ENCODE measurements around the gene COA8.
"Not testable (repeated sequence)": the region's sequence is repeated elsewhere in the genome, so short reads cannot be mapped to it uniquely, and the experiment has no call there.

Gene COA8

GRCh38 chr14:103562429-103563225 is at the start of gene COA8, which contains the start of gene BAG5:
COA8 (plus strand) TSS chr14:103562960; CDS start chr14:103563002, 42 bp downstream.
BAG5 (minus strand) TSS chr14:103562657; CDS start chr14:103561164, 1,493 bp downstream.
- DNase-seq (ENCODE audit: low read depth in 2 of 2) = peak; percentile 68 to 75

- DNase-seq (ENCODE audit: low read depth in 2 of 2) = no peak
Observed at GRCh38 chr14:103514596-103515421, 48.0 kb upstream of the COA8 start.

GRCh38 chr14:103516426-103517173 is 46.2 kb upstream of the COA8 start:
- no peak for DNase-seq (ENCODE audit: low read depth in 2 of 2)

DNA sequence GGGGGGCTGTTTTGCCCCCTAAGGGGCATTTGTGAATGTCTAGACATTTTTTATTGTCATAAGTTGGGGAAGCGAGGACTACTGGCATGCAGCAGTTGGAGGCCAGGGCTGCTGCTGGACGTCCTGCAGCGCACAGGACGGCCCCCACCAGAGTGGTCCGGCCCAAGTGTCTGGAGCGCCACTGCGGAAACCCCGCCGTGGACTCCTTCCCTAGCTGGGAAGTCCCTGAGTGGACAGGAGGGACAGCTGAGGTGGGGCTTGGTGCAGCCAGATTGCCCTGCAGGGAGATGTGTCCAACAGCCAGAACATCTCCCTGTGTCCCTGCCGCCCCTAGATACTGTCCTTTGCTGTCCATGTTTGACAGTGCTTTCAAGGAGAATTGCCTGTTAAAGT is 45.6 kb upstream of the COA8 start:
- DNase-seq (ENCODE audit: low read depth in 2 of 2) = no peak

- DNase-seq (ENCODE audit: low read depth in 2 of 2) = no peak
Observed at GRCh38 chr14:103517721-103518421, 44.9 kb upstream of the COA8 start.

DNA sequence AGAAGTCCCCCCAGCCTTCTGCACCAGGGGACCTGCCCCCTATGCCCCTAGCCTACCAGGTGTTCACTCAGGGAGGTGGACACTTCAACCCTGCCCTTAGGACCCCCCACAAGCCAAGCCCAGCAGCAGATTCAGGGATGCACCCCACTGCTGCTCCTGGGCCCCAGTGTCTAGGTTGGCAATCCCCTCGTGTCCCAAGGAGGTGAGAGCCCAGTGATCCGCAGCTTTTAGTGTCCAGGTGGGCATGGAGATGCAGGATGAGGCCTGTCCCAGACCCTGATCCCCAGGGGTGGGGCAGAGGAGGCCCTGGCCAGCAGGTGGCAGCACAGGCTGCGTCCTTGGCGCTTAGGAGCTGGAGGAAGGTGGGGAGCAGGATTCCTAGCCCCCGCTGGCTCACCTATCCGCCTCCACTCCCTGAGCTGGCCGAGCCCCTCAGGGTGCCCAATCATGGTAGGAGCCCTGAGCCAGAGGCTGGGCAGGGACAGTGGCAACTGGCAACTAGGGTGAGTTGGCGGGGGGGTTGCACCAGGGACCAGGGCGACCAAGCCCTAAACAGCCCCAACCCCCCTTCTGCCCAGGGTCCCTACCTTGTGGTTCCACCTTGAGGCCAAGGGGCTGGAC is 44.2 kb upstream of the COA8 start:
- no peak for DNase-seq (ENCODE audit: low read depth in 2 of 2)

DNA sequence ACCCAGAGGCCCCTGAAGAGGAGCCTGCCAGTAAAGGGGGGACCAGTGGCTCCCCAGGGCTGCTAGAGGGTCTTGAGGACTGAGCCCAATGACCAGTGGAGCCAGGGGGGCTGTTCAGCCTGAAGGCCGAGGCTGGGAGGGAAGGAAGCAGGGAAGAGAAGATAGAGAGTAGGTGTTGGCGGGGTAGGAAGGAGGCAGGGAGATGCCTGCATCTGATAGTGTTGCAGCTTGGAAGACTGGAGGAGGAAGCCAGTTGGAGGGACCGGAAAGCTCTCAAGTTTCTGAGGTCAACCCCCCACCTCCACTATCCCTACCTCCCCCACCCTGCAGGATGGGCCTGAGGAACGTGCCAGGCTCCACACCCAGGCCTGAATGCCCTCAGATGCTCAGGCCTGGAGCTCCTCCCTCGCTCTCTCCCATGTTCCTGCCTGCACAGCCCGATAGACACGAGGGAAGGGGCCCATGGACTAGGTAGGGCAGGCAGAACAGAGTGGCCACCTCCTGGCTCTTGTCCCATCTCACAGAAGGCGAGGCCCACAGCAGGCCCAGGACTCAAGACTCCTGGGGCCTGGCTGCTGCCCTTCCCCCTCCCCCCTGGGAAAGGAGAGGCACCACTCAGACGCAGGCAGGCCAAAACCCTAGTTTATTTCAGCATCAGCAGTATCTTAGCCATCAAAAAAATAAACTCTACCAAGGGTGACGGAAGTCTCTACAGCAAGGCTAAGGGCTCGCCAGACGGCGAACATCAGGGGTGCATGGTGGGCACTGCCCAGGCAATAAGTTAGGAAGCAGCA is 43.5 kb upstream of the COA8 start:
- no peak for DNase-seq (ENCODE audit: low read depth in 2 of 2)

DNA sequence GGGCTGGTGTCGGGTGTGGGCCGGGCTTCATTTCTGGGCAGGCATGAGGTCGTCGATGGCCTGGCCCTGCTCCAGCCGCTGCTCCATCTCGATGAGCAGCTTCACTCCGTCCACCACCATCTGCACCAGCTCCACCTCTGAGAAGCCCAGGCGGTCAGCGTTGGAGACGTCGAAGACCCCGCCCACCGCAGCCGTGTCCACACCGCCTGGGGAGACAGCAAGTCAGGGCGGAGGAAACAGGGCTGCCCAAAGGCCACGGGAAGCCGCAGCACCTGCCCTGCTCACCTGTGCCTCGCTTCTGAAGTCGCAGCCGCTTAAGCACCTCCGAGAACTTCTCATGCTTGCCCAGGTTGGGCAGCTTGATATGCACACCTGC is 42.9 kb upstream of the COA8 start:
- DNase-seq (ENCODE audit: low read depth in 2 of 2) = no peak

GRCh38 chr14:103520269-103520656 is 42.5 kb upstream of the COA8 start:
- DNase-seq (ENCODE audit: low read depth in 2 of 2) = no peak

DNA sequence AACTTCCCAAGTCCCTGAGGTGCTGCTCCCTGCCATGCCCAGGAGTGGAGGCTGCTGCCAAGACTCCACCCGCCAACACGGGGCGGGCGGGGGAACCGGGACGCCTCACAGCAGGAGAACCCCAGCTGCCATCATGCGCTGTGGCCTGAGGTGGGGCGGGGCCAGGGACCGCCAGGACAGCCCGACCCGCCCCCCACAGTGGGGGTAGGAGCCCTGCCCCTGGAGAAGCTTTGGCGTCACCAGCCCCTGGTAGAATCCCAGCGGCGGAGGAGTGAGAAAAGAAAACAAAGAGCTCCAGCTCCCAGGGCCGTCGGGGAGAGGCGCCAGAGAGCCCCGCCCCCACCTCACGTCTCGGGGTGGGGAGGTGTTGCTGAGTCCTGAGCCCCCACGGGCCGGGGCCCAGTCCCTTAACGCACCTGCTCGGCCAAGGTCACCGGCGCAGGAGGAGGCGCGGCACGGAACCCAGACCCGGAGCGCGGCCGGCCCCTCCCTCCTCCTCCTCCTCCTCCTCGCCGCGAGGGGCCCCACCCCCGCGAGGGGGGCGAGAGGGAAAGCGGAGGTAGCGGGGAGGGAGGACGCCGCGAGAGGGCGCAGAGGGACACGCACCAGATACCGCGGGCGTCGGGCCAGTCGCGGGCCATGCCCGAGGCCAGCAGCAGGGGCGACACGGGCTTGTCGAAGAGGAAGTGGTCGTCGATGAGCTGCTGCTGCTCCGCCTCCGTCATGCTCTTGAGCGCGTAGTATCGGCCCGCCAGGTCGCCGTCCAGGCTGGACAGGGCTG is 41.9 kb upstream of the COA8 start:
- peak; percentile 35 to 51 for DNase-seq (ENCODE audit: low read depth in 2 of 2)

DNA sequence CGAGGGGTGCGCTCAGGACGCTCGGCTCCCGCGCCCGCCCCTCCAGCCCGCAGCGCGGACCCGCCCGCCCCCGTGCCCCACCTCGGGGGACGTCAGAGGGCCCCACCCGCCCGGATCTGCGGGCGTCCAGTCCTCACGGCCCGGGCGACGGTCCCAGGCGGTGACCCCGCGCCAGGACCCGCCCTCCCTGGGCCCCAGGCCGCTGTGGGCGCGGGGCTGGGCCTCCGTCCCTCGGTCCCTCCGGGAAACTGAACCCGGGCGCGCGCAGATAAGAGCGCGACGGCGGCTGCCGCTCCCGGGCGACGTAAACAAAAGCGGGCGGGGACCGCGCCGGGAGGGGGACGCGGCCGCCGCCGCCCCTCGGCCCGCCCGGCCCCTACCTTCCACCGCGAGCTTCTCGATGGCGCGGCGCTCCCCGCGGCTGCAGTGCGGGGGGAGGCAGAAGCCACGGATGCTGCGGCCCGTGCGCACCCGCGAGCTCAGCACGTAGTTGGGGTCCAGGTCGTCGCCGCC is 41.3 kb upstream of the COA8 start:
- no peak for DNase-seq (ENCODE audit: low read depth in 2 of 2)

DNA sequence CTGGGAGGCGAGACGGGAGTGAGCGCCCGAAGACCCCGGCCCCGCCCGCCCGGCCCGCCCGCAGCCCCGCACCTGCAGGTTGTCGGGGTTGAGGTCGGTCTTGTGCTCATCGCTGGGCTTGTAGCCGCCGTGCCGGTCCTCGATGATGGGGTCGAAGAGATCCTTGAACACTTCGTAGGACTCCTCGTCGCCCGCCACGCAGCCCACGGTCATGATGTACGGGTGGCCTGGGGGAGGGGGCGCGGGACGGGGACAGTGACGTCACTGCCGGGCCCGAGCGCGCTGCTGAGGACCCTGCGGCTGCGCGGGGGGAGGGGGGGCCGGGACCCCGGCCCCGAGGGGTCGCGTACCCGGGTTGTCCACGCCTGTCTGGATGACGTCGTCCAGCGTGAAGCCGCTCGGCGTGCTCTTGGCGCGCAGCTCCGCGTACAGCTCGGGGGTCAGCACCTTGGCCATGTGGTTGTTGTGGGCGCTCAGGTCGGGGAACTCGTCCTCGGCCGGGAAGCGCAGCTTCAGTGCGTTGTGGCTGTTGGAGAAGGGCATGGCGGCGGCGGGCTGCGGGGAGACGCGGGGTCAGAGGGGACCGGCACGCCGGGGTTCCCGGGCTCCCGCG is 40.7 kb upstream of the COA8 start:
- DNase-seq (ENCODE audit: low read depth in 2 of 2) = no peak

GRCh38 chr14:103522649-103523574 is 39.8 kb upstream of the COA8 start, which contains the start of gene CKB:
CKB (minus strand) TSS chr14:103522830; CDS start chr14:103522493, 337 bp downstream.
- no peak for DNase-seq (ENCODE audit: low read depth in 2 of 2)

- no peak for DNase-seq (ENCODE audit: low read depth in 2 of 2)
Observed at GRCh38 chr14:103523575-103523954, 39.2 kb upstream of the COA8 start.

DNA sequence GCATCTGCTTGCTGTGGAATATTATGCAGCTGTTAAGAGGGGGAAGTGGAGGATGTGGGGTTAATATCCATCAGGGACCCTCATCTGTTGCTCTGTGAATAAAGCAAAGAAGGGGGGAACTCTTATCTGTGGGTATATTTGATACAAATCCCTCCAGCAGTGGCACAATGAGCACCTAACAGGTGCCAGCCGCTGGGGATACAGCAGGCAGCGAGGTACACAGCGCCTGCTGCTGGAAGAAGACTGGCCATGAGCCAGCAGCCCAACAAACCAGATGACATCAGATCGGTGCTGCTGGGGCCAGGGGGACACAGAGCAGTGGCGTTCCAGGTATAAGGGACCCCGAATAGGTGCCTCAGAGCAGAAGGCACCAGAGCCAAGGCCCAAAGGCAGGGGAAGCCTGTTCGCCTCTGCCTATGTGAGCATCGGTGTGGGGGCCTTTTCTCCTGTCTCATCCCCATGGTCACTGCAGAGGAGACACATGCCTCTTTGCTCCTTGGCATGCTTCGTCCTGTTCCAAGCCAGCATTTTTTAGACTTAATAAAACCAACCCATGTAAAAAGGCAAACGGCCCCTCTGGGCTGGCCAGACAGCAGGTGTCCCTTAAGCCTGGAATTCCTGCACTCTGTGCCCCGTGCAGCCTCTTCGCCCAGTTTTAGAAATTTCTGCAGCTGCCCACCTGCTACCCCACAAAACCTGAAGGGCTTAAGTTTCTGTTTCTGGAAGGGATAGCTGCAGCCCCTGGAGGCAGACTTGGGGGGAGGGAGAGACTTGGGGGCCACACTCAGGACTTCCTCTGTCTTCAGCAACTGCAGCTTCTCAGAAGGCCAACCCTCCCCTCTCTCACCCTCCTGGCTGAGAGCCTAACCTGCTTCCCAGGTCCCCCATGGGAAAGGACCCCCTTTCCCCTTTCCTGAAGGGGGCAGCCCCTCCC is 38.5 kb upstream of the COA8 start:
- DNase-seq (ENCODE audit: low read depth in 2 of 2) = no peak

DNA sequence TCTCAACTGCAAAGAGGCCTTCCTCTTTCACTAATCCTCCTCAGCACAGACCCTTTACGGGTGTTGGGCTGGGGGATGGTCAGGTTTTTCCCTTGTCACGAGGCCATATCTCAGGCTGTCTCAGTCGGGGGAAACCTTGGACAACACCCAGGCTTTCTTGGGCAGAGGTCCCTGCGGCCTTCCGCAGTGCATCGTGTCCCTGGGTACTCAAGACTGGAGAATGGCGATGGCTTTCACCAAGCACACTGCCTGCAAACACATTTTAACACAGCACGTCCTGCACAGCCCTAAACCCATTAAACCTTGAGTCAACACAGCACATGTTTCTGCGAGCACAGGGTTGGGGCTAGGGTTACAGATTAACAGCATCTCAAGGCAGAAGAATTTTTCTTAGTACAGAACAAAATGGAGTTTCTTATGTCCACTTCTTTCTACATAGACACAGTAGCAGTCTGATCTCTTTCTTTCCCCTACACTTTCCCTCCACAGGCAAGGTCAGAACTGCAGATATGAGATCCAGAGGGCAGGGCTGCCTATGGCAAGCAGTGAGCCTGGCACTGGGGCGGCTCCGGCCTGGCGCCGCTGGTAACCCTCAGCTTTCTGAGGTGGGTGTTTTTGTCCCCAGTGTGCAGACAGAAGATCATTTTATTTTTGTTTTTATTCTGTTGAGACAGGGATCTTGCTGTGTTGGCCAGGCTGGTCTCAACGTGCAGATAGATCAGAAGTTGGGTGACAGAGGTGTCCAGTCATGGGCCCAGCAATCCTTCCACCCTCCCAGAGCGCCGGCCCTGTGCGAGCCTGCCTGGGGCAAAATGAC is 37.1 kb upstream of the COA8 start:
- not testable (repeated sequence) for DNase-seq (ENCODE audit: low read depth in 2 of 2)

Data from activated CD8-positive, alpha-beta memory T cell treated with anti-CD3 and anti-CD28 coated beads for 4 hours (primary cell).